Panc1 (cell line): ENCODE results near the gene BTG2.

ENCODE experiments used
- CTCF ChIP-seq: fragments of 450-650 bp; IDR thresholded peaks from 2 replicates; pipeline ENCODE4 v1.5.1; 2017; ENCODE audit warnings: mild to moderate bottlenecking
- POLR2AphosphoS5 ChIP-seq: IDR thresholded peaks from 2 replicates; pipeline ENCODE4 v1.6.1; 2012; ENCODE audit warnings: mild to moderate bottlenecking, low read depth, low read length, moderate library complexity
- SIN3A ChIP-seq: IDR thresholded peaks from 2 replicates; pipeline ENCODE4 v1.6.1; 2012; ENCODE audit warnings: low read depth, mild to moderate bottlenecking, low read length, moderate library complexity, borderline replicate concordance; ENCODE audit not compliant: insufficient read depth
- TF ChIP-seq, protein P1 (sequence below), 2 experiments: IDR thresholded peaks; 2 replicates each; pipeline ENCODE4 v1.6.1; 2011 to 2012; ENCODE audit warnings: low read depth in 2 of 2, control low read depth in 1 of 2, low read length in 1 of 2, mild to moderate bottlenecking in 1 of 2, moderate library complexity in 1 of 2; ENCODE audit not compliant: insufficient read depth in 1 of 2

DNA sequence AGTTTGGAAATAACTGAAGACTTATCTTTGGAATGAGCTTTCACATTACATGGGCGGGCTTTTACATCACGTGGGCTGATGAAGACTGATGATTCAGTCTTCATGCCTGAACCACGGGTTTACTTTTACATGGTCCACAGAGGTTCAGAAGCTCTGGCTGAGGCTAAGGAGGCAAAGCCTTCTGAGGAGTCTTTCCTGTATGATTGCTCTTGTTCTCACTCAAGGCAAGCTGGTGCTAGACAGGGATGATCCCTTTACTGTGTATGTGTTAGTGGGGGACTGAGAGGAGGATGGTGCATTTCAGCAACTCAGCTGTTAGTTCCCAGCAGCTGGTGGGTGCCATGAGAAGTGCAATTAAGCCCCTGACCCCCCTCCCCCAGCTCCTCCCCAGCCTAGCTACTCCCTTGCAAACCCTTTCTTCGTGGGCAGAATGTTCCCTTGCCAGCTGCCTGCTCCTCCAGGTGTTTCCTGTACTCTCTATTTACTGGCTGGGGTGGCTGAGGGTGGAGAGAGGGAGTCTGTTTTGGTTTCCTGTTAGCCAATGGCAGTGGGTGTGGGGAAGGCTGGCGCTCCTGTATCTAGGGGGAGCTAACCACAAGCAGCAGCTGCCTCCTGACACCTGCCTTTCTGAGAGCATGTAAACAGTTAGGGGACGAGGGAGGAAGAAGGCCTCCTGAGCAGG is 15.4 kb downstream of the BTG2 start:
- TF ChIP-seq CTCF = no peak
- TF ChIP-seq, protein P1, sequence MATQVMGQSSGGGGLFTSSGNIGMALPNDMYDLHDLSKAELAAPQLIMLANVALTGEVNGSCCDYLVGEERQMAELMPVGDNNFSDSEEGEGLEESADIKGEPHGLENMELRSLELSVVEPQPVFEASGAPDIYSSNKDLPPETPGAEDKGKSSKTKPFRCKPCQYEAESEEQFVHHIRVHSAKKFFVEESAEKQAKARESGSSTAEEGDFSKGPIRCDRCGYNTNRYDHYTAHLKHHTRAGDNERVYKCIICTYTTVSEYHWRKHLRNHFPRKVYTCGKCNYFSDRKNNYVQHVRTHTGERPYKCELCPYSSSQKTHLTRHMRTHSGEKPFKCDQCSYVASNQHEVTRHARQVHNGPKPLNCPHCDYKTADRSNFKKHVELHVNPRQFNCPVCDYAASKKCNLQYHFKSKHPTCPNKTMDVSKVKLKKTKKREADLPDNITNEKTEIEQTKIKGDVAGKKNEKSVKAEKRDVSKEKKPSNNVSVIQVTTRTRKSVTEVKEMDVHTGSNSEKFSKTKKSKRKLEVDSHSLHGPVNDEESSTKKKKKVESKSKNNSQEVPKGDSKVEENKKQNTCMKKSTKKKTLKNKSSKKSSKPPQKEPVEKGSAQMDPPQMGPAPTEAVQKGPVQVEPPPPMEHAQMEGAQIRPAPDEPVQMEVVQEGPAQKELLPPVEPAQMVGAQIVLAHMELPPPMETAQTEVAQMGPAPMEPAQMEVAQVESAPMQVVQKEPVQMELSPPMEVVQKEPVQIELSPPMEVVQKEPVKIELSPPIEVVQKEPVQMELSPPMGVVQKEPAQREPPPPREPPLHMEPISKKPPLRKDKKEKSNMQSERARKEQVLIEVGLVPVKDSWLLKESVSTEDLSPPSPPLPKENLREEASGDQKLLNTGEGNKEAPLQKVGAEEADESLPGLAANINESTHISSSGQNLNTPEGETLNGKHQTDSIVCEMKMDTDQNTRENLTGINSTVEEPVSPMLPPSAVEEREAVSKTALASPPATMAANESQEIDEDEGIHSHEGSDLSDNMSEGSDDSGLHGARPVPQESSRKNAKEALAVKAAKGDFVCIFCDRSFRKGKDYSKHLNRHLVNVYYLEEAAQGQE (IDR thresholded peaks at IDR 0.05; ENCODE audit: insufficient read depth in 1 of 2, low read depth in 2 of 2, low read length in 1 of 2) = no peak
- TF ChIP-seq POLR2AphosphoS5 = no peak
- no peak for TF ChIP-seq SIN3A
